MM.1S (cell line): ENCODE data around the gene SLC25A28.

ENCODE experiments used
- EZH2 ChIP-seq: fragments of 300-600 bp; sonication (generic); optimal IDR thresholded peaks from 2 replicates; pipeline ENCODE3; 2017; ENCODE audit warnings: low read depth, mild to moderate bottlenecking, antibody characterized with exemption, low read length, mixed read lengths
- EZH2phosphoT487 ChIP-seq: fragments of 300-600 bp; sonication (generic); IDR thresholded peaks from 2 replicates; pipeline ENCODE4 v1.6.1; 2018; ENCODE audit warnings: antibody characterized with exemption, low read length
- TF ChIP-seq, protein P1 (sequence below): fragments of 300-600 bp; sonication (generic); IDR thresholded peaks from 2 replicates; pipeline ENCODE4 v1.5.1; 2016; ENCODE audit warnings: antibody characterized with exemption, low read length, mixed read lengths

DNA sequence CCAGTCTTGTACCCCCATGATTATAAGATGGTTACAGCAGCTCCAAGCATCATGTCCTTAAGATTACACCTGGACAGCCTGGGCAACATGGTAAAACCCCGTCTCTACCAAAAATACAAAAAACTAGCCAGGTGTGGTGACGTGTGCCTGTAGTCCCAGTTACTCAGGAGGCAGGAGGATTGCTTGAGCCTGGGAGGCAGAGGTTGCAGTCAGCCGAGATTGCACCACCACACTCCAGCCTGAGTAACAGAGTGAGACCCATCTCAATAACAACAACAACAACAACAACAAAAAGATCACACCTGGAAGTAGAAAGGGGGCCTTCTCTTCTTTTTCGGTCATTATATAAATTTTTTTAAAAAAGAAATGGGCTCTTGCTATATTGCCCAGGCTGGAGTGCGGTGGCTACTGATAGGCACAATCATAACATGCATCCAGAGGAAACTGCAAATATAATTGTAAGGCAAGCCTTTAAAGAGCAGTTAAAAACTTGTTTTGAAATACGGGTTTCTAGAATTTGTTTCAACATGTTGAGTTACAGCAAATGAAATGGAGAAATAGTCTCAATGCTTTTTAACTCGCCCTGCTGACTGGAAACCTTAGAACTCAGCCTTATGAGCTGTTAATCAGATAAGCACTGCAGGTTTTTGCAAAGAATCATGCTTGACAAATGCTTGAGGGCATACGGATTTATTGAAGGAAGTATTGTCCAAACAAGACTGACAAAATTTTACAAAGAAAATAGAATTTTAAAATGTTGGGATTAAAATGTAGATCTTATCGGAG lies 34.3 kb upstream of the SLC25A28 start:
- TF ChIP-seq, protein P1, sequence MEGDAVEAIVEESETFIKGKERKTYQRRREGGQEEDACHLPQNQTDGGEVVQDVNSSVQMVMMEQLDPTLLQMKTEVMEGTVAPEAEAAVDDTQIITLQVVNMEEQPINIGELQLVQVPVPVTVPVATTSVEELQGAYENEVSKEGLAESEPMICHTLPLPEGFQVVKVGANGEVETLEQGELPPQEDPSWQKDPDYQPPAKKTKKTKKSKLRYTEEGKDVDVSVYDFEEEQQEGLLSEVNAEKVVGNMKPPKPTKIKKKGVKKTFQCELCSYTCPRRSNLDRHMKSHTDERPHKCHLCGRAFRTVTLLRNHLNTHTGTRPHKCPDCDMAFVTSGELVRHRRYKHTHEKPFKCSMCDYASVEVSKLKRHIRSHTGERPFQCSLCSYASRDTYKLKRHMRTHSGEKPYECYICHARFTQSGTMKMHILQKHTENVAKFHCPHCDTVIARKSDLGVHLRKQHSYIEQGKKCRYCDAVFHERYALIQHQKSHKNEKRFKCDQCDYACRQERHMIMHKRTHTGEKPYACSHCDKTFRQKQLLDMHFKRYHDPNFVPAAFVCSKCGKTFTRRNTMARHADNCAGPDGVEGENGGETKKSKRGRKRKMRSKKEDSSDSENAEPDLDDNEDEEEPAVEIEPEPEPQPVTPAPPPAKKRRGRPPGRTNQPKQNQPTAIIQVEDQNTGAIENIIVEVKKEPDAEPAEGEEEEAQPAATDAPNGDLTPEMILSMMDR = no peak
- TF ChIP-seq EZH2 (no peak), EZH2phosphoT487 (no peak)
